ENCODE results near the gene TUBGCP2.

- TF ChIP-seq POLR2AphosphoS5 (IDR thresholded peaks at IDR 0.05; ENCODE audit: borderline replicate concordance, low read depth, low read length) = no peak
- no peak for TF ChIP-seq EZH2 (IDR thresholded peaks at IDR 0.05)
Observed at GRCh38 chr10:133235932-133236331, 72.7 kb downstream of the TUBGCP2 start.

Measured in SK-N-MC (cell line).